ENCODE data around the gene ASB11. TPM values are rescaled to one million over a fixed set of nuclear protein-coding genes. Genes with fewer than 3 reads are reported as not detected.
A peak's percentile ranks its signal among the peaks of the same experiment; 100 is the strongest.

The ASB11 gene
- total RNA-seq, 6 donors from 2014 or later, result 0.14 TPM; not detected in 5

- Histone ChIP-seq H3K27me3 (no peaks in the 10 kb centered on the region), H3K27ac (peak overlapping the region in 3 of 4 donors; percentile 35 to 67 (median 42)), H3K36me3 (no peaks in the 10 kb centered on the region), H3K4me3 (no peak overlapping the region), H3K4me1 (peaks cover 0 to 11% (median 5%) of the 10 kb centered on the region in 4 donors), H3K9me3 (no peaks in the 10 kb centered on the region)
- no peak for DNase-seq
- 46 to 57% methylated on average over 4 of the region's 4 CpGs for WGBS, 2 donors
- TF ChIP-seq CTCF (IDR thresholded peaks at IDR 0.05) (peak in 5 of 6 experiments; percentile 22 to 56 (median 45)), POLR2AphosphoS5 (IDR thresholded peaks at IDR 0.05) (no peak)
- ATAC-seq (ENCODE audit: low FRiP score in 2 of 2), result no peak
These were observed 15.2 kb downstream of the ASB11 start for GRCh38 chrX:15299941-15300851.

- Histone ChIP-seq H3K27ac (peak overlapping the region; percentile 5 to 67 (median 54)), H3K4me1 (peaks cover 0 to 11% (median 5%) of the 10 kb centered on the region in 4 donors), H3K36me3 (no peaks in the 10 kb centered on the region), H3K9me3 (no peaks in the 10 kb centered on the region), H3K4me3 (no peak overlapping the region), H3K27me3 (no peaks in the 10 kb centered on the region)
- WGBS, 2 donors, result 60 to 77% methylated on average over 1 to 3 of the region's 3 CpGs
- no peak for TF ChIP-seq POLR2AphosphoS5 (IDR thresholded peaks at IDR 0.05)
- no peak for TF ChIP-seq CTCF (IDR thresholded peaks at IDR 0.05)
- no peak for TF ChIP-seq POLR2A (IDR thresholded peaks at IDR 0.05)
- TF ChIP-seq EP300 (IDR thresholded peaks at IDR 0.05), result no peak
- DNase-seq, result no peak
- ATAC-seq (ENCODE audit: low FRiP score in 2 of 2), result no peak
These were observed 16.7 kb downstream of the ASB11 start for GRCh38 chrX:15298780-15299179.

- 27 to 55% methylated on average over 2 of the region's 2 CpGs for WGBS, 2 donors
- DNase-seq (no peak), ATAC-seq (ENCODE audit: low FRiP score in 2 of 2) (peak in 1 of 2 donors; percentile 64)
- TF ChIP-seq POLR2AphosphoS5 (IDR thresholded peaks at IDR 0.05) (no peak), POLR2A (IDR thresholded peaks at IDR 0.05) (no peak), EP300 (IDR thresholded peaks at IDR 0.05) (peak in 1 of 4 donors; percentile 85), CTCF (IDR thresholded peaks at IDR 0.05) (no peak)
- H3K27ac ChIP-seq, result peak overlapping the region; percentile 5 to 67 (median 54)
- no peak overlapping the region for H3K4me3 ChIP-seq
- H3K27me3 ChIP-seq, result no peaks in the 10 kb centered on the region
- peaks cover 0 to 11% (median 5%) of the 10 kb centered on the region in 4 donors for H3K4me1 ChIP-seq
- no peaks in the 10 kb centered on the region for H3K9me3 ChIP-seq
- no peaks in the 10 kb centered on the region for H3K36me3 ChIP-seq
These were observed 17.2 kb downstream of the ASB11 start for GRCh38 chrX:15298201-15298600.

- TF ChIP-seq EP300 (IDR thresholded peaks at IDR 0.05) (no peak), CTCF (IDR thresholded peaks at IDR 0.05) (no peak), POLR2A (IDR thresholded peaks at IDR 0.05) (no peak), POLR2AphosphoS5 (IDR thresholded peaks at IDR 0.05) (no peak)
- H3K27me3 ChIP-seq, result no peaks in the 10 kb centered on the region
- no peak for ATAC-seq (ENCODE audit: low FRiP score in 2 of 2)
- WGBS, 2 donors, result 82 to 97% methylated on average over 2 of the region's 2 CpGs
- no peak overlapping the region for H3K4me3 ChIP-seq
- peaks cover 0 to 4% (median 2%) of the 10 kb centered on the region in 4 donors for H3K4me1 ChIP-seq
- no peak overlapping the region for H3K27ac ChIP-seq
- H3K36me3 ChIP-seq, result no peaks in the 10 kb centered on the region
- H3K9me3 ChIP-seq, result no peaks in the 10 kb centered on the region
- DNase-seq, result no peak
These were observed 22.0 kb downstream of the ASB11 start for GRCh38 chrX:15293451-15293850.

All from upper lobe of left lung (tissue), 6 donors.